GM21360 (cell line): ENCODE data around the gene SLC24A3.
"Not testable (repeated sequence)": the region's sequence is repeated elsewhere in the genome, so short reads cannot be mapped to it uniquely, and the experiment has no call there.

Source experiments
- ATAC-seq: cut with Tn5 transposase; IDR thresholded peaks from one replicate; pipeline ENCODE4 v1.9.1; 2021; ENCODE audit warnings: mild to moderate bottlenecking, moderate library complexity; ENCODE audit not compliant: unreplicated experiment

The SLC24A3 gene

DNA sequence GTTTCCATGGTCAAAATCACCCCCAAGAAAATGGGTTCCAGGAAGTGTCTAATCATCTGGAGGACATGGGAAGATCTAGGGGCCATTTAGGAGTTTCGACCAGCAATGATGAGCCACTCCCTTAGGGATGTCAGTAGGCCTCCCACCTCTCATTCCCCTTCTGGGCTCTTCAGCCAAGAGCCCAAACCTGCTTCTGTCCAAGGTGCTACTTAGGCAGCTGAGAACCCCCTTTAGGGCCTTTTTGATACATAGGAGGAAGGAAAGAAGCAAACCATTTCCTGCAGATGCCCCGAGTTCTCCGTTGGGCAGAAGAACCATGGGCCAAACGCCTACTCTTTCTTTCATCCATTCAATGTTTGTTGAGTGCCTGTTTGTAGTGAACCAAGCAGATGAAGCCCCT lies 404.2 kb downstream of the SLC24A3 start:
- no peak for ATAC-seq

DNA sequence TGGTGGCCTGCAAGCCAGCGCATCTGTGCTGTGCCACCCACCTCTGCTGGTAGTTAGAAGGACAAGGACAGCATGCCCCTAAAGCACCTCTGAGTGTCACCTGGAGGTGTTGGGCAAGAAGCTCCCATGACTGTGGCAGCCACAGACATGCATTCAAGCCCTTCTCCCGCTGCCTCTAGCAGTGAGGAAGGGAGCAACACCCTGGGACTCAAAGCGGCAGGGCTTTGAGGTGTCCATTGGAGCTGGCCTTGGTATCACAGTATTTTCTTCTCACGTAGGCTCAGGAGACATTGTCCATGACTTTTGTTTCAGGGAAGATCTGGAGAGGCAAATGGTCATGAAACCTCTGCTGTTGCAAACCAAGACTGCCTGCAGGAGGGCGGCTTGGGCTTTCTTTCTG lies 404.8 kb downstream of the SLC24A3 start:
- ATAC-seq: no peak

DNA sequence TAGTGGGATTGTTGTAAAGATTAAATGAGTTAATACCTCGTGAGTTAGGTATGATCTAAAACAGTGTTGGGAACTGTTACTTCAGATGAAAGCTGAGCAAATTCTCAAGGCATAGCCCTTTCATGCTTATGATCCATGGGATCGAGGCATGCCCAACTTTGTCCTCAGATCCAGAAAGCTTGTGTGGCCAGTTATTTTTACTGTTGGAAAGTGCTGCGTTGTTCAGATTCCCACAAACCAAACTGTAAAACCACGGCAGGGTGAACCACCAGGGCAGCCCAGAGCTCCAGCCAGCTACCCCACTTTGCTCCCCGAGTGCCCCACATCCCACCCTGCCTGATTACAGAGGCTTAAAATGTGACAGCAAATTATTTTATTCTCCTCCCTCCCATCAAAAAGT lies 406.3 kb downstream of the SLC24A3 start:
- no peak for ATAC-seq

DNA sequence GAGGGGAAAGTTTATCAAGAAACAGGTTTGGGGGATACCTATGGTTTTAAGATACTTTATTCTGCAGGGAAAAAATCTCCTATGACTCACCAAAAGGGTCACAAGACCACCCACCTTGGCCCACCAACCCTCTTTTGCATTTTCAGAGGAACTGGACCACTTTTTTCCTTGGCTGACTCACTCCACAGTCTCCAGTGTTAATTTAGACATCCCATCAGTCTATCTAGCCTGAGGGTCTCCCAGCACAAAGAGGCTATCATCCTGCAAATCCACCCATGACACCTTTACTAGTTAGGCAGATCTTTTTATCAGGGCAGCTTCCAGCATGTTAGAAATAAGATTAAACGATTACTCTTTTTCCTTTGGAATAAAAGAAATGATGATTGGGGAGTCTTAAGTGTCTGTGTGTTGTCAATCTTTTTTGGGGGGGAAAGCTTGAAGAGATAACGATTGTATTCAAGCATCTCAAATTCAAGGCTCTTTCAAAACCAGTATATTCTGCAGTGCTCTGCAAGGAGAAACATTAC lies 407.5 kb downstream of the SLC24A3 start:
- no peak for ATAC-seq

DNA sequence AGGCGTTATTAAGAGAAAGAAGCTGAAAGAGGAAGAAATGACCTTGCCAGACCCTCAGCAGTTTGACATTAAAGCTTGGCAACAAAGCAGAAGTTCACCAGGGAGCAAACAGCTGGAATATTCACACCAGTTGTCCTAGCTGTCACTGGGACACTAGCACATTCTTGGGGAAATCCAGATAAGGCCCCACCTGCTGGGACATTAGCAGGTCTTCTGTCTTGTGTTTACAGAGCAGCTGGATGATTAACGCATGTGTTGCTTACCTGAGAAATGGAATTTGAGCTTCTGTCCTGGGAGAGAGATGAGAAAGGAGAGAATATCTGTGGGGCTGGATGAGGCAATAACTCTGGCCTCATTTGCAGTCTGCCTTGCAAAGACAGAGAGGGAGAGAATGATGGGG lies 408.0 kb downstream of the SLC24A3 start:
- ATAC-seq: no peak

- no peak for ATAC-seq
These were observed 408.6 kb downstream of the SLC24A3 start for GRCh38 chr20:19621072-19621471.

- ATAC-seq: no peak
These were observed 412.0 kb downstream of the SLC24A3 start for GRCh38 chr20:19624221-19624965.

DNA sequence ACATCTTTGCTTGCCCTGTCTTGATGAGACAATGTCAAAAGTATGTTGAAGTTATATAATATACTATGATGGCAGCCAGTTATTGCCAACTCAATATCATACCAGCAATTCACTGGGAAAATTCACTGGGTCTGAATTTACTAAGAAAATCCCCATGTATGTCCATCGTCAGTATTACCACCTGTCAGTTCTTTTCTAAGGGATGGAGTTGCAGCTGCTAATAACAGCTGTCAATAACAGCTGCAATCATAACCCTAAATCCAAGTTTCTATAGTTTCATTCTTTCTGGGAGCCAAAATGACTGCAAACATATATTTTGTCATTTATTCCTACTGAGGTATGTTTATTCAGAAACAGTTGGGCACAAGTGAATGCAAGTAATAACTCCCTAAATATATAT lies 413.0 kb downstream of the SLC24A3 start:
- no peak for ATAC-seq

GRCh38 chr20:19626896-19627295 lies 414.5 kb downstream of the SLC24A3 start:
- ATAC-seq: no peak

DNA sequence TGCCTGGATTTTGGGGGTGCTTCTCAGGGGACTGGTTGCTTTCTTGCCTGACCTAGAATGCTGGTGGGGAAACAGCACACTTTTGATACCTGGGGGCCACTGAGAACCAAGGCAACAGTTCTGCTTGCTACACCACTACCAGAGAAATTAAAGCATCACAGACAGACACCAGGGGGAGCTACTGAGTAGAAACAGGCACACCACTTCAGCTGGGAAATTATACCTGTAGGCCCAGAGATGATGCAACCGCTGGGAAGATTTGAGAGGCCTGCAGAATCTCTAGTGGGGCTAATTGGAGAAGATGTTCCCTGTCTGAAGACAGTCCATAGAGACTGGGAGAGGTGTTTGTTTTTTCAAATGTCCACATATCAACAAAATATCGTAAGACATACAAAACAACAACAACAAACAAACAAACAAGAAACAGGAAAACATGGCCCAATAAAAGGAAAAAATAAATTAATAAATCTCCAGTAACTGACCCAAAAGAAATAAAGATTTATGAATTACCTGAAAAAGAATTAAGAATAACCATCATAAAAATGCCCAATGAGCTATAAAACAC lies 416.2 kb downstream of the SLC24A3 start:
- ATAC-seq: no peak

- no peak for ATAC-seq
These were observed 419.0 kb downstream of the SLC24A3 start for GRCh38 chr20:19631410-19631809.

DNA sequence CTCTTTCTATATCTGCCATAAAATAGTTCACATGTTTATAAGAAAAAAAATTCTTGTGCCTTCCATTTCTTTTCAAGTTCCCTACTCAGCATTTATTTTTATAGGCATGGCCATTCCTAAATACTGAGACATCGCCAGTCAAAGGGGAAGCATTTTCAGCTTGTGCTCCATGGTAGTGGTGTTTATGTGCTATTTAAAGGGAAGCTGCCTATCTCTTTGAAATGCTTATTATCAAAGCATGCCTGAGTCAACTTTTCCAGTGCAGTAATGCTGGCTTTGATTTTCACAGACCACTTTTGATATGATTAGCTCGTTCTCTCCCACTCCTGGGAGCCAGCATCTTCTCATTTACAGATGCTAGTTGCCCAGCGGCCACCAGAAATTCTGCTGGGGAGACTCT lies 421.5 kb downstream of the SLC24A3 start:
- ATAC-seq: no peak

DNA sequence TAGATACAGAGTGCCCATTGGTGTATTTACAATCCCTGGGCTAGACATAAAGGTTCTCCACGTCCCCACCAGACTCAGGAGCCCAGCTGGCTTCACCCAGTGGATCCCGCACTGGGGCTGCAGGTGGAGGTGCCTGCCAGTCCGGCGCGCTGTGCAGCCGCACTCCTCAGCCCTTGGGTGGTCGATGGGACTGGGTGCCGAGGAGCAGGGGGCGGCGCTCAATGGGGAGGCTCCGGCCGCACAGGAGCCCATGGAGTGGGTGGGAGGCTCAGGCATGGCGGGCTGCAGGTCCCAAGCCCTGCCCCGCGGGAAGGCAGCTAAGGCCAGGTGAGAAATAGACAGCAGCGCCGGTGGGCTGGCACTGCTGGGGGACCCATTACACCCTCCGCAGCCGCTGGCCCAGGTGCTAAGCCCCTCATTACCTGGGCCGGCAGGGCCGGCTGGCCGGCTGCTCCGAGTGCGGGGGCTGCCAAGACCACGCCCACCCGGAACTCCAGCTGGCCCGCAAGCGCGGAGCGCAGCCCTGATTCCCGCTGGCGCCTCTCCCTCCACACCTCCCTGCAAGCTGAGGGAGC lies 427.1 kb downstream of the SLC24A3 start:
- not testable (repeated sequence) for ATAC-seq

DNA sequence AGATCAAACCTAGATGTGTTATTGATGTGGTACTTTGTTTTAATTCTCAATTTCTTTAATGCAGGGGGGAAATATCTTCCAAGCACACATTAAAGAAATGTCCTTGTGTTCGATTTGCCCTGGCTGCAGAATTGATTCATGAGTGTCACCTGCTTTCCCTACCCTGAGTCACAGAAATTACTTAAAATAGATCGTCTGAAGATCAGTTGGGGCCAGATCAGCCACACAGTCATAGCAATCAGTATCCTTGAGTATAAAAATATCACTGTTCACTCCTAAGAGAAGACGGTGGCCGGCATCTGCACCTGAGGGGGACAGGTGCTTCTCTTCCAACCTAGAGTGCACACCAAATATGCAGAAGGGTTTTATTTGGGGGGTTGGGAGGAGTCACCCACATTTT lies 430.4 kb downstream of the SLC24A3 start:
- no peak for ATAC-seq

DNA sequence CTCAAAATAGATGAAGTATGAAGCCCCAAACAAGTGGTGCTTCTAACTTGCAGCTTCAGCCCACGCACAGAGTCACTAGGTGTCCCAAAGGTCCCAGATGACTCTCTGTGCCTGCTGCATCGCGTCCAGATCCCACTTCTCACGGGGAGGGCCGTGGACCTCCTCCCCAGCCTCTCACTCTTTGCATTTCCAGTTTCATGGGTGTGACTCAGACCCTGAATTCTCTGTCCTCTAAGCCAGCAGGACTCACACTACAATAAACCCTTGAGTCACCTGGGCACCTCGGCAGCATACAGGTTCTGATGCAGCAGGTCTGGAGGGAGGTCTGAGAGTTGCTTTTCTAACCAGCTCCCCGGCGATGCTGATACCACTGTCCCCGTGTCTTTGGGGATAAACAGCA lies 431.6 kb downstream of the SLC24A3 start:
- ATAC-seq: no peak

- ATAC-seq: no peak
These were observed 434.5 kb downstream of the SLC24A3 start for GRCh38 chr20:19646963-19647362.

- no peak for ATAC-seq
These were observed 435.6 kb downstream of the SLC24A3 start for GRCh38 chr20:19648024-19648423.

GRCh38 chr20:19649041-19649440 lies 436.6 kb downstream of the SLC24A3 start:
- ATAC-seq: no peak

GRCh38 chr20:19652591-19653026 lies 440.2 kb downstream of the SLC24A3 start:
- ATAC-seq: no peak

DNA sequence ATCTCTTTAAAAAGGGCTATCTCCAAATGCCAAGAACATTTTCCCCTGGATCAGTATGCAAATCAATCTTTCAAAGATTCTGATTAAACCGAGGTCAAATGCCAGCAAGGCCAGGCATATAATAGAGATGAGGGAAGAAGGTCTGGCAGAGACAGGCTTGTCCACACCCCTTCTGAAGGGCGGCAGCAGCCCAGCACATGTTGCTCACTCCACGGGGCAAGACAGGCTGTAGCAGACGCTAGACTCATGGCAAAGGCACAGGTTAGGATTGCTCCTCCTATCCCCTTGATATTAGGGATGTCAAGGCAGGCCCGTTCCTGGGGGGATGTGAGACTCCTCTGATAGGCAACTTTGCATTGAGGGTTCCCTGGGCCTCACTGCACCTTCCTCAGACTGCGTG lies 440.9 kb downstream of the SLC24A3 start:
- ATAC-seq: no peak

- no peak for ATAC-seq
These were observed 442.5 kb downstream of the SLC24A3 start for GRCh38 chr20:19654921-19655320.

- ATAC-seq: peak; percentile 83
These were observed 445.7 kb downstream of the SLC24A3 start for GRCh38 chr20:19658137-19658536.
